ENCODE results near the gene TMED4. TPM values are rescaled to one million over a fixed set of nuclear protein-coding genes. Genes with fewer than 3 reads are reported as not detected.

The TMED4 gene
- total RNA-seq, 1 experiment from 2014 or later = 62.4 TPM

DNA sequence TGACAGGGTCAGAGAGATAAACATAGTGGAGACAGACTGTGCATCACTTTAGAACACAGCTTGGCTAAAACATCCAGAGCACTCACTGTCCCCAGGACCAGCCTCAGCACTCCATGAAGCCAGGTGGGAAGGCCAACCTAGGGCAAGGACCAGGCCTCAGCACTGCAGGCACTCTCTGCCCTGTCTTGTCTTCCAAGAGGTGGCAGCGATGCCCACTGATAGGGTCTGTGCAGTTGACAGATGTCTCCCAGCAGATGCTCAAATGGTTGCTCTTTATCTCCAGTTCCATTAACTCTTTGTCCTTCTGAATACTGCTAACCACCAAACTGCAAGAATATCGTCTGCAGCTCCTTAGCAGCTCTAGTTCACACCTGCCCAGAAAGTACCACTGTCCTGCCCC, 17.4 kb downstream of the TMED4 start:
- Mint-ChIP-seq H3K4me1 (peaks cover 4 to 7% of the 10 kb centered on the region in 2 experiments; a peak in 3 of 4 replicates), H3K27ac (no peak overlapping the region; a peak in 2 of 7 replicates)

More for the DNA sequence above, 17.4 kb downstream of the TMED4 start:
- H3K27me3 Mint-ChIP-seq (ENCODE audit: low read depth) = peaks cover 1% of the 10 kb centered on the region; the same call in 1 of the 2 replicates
- H4K5ac ChIP-seq (ENCODE audit: insufficient read length, low read depth, low read length) = no peak overlapping the region
- H3K56ac ChIP-seq (ENCODE audit: insufficient read length, low read depth, low read length) = no peak overlapping the region
- no peak overlapping the region for H4K91ac ChIP-seq (ENCODE audit: insufficient read length, low read depth, low read length)
- no peak overlapping the region for H4K8ac ChIP-seq (replicated peaks; ENCODE audit: insufficient read length, low read depth, low read length)
- H2BK5ac ChIP-seq (ENCODE audit: insufficient read length, low read length) = no peak overlapping the region
- no peaks in the 10 kb centered on the region for H3K4me1 ChIP-seq (ENCODE audit: insufficient read depth, low read length)
- DNase-seq = no peak
- no peaks in the 10 kb centered on the region for H4K20me1 ChIP-seq (ENCODE audit: control insufficient read depth, insufficient read depth, insufficient read length)
- H2BK15ac ChIP-seq (ENCODE audit: low read depth, low read length) = no peak overlapping the region
- no peak overlapping the region for H2BK12ac ChIP-seq (ENCODE audit: insufficient read length, low read depth, low read length)
- no CpG with 5 or more reads among the region's 2 CpGs for WGBS (ENCODE audit: extremely low coverage, insufficient read length, low lambda C conversion rate)
- no peak overlapping the region for H3K4me3 Mint-ChIP-seq
- H3K4me2 ChIP-seq (ENCODE audit: insufficient read depth, insufficient read length, low read length) = no peak overlapping the region
- no peaks in the 10 kb centered on the region for H3K79me1 ChIP-seq (ENCODE audit: insufficient read depth, low read depth, low read length, poor library complexity, severe bottlenecking)
- no peak overlapping the region for H2BK120ac ChIP-seq (ENCODE audit: low read depth, low read length, poor library complexity, severe bottlenecking)
- no peak overlapping the region for H3T11ph ChIP-seq (ENCODE audit: low read length)
- no peak overlapping the region for H3K18ac ChIP-seq (ENCODE audit: insufficient read length, low read depth, low read length)
- no peak overlapping the region for H3K4ac ChIP-seq (ENCODE audit: low read depth, low read length)
- no peak overlapping the region for H2BK20ac ChIP-seq (ENCODE audit: low read depth, low read length, poor library complexity, severe bottlenecking)
- H3K36me3 Mint-ChIP-seq (ENCODE audit: insufficient read depth in 1 of 3, low read depth in 3 of 3) = peaks cover 43 to 62% (median 48%) of the 10 kb centered on the region in 3 experiments
- H3K14ac ChIP-seq (ENCODE audit: insufficient read depth, low read length) = no peak overlapping the region
- no peaks in the 10 kb centered on the region for H3K9me3 ChIP-seq (ENCODE audit: control insufficient read depth, low read depth, low read length)
- no peaks in the 10 kb centered on the region; a peak in 1 of 5 replicates for H3K9me3 Mint-ChIP-seq
- H3K27me3 ChIP-seq (ENCODE audit: insufficient read depth, low read length) = no peaks in the 10 kb centered on the region
- H3K23me2 ChIP-seq (ENCODE audit: insufficient read length, low read depth, low read length, poor library complexity, severe bottlenecking) = no peaks in the 10 kb centered on the region
- no peak overlapping the region for H3K27ac ChIP-seq (ENCODE audit: insufficient read length, low read depth, low read length)
- H2AK5ac ChIP-seq (ENCODE audit: insufficient read length, low read length) = no peak overlapping the region
- H3K79me2 ChIP-seq (ENCODE audit: insufficient read depth, low read length) = no peaks in the 10 kb centered on the region
- no peak overlapping the region for H2AFZ ChIP-seq (ENCODE audit: low read length)
- no peak overlapping the region for H3K23ac ChIP-seq (ENCODE audit: insufficient read length, low read depth, low read length)
- no peak overlapping the region for H3K9ac ChIP-seq (ENCODE audit: extremely low read depth, insufficient read length, low read length)
- TF ChIP-seq CTCF (conservative IDR thresholded peaks at IDR 0.05) = no peak
